ENCODE measurements around the gene LRRTM4. TPM values are rescaled to one million over a fixed set of nuclear protein-coding genes. Genes with fewer than 3 reads are reported as not detected.
"Not testable (repeated sequence)": the region's sequence is repeated elsewhere in the genome, so short reads cannot be mapped to it uniquely, and the experiment has no call there.

LRRTM4 gene
- total and polyA plus RNA-seq, 2 donors (not counting 1 experiment from before 2014, with no cell fraction given) = 0.05 TPM; not detected in 1

DNA sequence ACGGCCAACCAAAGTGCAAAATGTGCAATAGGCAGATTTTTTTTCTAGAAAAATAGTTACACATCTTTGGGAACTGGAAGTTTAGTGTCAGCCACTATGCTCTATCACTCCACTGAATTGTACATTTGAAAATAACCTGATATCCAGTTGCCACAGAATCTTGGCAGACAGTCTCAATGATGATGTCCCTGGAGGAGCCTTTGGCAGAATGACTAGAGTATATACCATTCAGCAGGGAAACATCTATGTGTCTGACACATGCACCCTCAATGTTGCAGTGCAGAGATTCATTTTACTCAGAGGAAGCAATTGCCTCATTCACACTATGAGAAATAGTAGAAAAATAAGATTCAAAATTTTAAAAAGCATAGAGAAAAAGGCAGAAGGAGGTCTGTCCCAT is 475.8 kb downstream of the LRRTM4 start:
- no peaks in the 10 kb centered on the region for H3K9me3 ChIP-seq (ENCODE audit: control insufficient read depth, insufficient read depth, low read depth, low read length)
- H3K4me2 ChIP-seq (ENCODE audit: extremely low read depth, insufficient read depth, low read length) = no peak overlapping the region
- H3K27ac ChIP-seq (ENCODE audit: insufficient read depth, low read length) = no peak overlapping the region
- no peaks in the 10 kb centered on the region for H3K79me2 ChIP-seq (ENCODE audit: control insufficient read depth, insufficient read depth, low read length)
- H3K9ac ChIP-seq (ENCODE audit: insufficient read depth, low read length) = no peak overlapping the region
- no peaks in the 10 kb centered on the region for H4K20me1 ChIP-seq (ENCODE audit: control insufficient read depth, extremely low read depth, insufficient read depth, low read length)
- DNase-seq (ENCODE audit: low read depth in 2 of 2) = no peak
- no peaks in the 10 kb centered on the region for H3K36me3 ChIP-seq (ENCODE audit: control insufficient read depth, insufficient read depth, low read length)
- H3K4me1 ChIP-seq (ENCODE audit: control insufficient read depth, extremely low read depth, insufficient read depth, low read length) = no peaks in the 10 kb centered on the region
- H3K4me3 ChIP-seq (replicated peaks in 1 of 4; ENCODE audit: control extremely low read depth in 1 of 4, insufficient read depth in 1 of 4, low read depth in 3 of 4, low read length in 4 of 4) = no peak overlapping the region
- TF ChIP-seq, protein P1, sequence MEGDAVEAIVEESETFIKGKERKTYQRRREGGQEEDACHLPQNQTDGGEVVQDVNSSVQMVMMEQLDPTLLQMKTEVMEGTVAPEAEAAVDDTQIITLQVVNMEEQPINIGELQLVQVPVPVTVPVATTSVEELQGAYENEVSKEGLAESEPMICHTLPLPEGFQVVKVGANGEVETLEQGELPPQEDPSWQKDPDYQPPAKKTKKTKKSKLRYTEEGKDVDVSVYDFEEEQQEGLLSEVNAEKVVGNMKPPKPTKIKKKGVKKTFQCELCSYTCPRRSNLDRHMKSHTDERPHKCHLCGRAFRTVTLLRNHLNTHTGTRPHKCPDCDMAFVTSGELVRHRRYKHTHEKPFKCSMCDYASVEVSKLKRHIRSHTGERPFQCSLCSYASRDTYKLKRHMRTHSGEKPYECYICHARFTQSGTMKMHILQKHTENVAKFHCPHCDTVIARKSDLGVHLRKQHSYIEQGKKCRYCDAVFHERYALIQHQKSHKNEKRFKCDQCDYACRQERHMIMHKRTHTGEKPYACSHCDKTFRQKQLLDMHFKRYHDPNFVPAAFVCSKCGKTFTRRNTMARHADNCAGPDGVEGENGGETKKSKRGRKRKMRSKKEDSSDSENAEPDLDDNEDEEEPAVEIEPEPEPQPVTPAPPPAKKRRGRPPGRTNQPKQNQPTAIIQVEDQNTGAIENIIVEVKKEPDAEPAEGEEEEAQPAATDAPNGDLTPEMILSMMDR (conservative IDR thresholded peaks at IDR 0.05 in 1 of 2, IDR thresholded peaks at IDR 0.05 in 1 of 2; ENCODE audit: low read depth in 1 of 2, low read length in 2 of 2) = no peak
- no peak for TF ChIP-seq EZH2 (IDR thresholded peaks at IDR 0.05; ENCODE audit: low read length, missing control alignments)
- no peaks in the 10 kb centered on the region for H3K27me3 ChIP-seq (ENCODE audit: control insufficient read depth, insufficient read depth, low read length)
- no peak overlapping the region for H2AFZ ChIP-seq (ENCODE audit: low read length)

DNA sequence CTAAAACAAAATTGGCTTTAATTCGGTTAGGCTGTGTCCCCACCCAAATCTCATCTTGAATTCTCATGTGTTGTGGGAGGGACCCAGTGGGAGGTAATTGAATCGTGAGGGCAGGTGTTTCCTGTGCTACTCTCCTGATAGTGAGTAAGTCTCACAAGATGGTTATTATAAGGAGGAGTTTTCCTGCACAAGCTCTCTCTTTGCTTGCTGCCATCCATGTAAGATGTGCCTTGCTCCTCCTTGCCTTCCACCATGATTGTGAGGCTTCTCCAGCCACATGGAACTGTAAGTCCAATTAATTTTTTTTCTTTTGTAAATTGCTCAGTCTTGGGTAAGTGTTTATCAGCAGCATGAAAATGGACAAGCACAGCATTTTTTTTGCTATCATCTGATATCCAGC is 476.7 kb downstream of the LRRTM4 start:
- not testable (repeated sequence) for H3K9ac ChIP-seq (ENCODE audit: insufficient read depth, low read length); H3K36me3 ChIP-seq (ENCODE audit: control insufficient read depth, insufficient read depth, low read length); H3K27me3 ChIP-seq (ENCODE audit: control insufficient read depth, insufficient read depth, low read length); H3K9me3 ChIP-seq (ENCODE audit: control insufficient read depth, insufficient read depth, low read depth, low read length); H3K79me2 ChIP-seq (ENCODE audit: control insufficient read depth, insufficient read depth, low read length); H3K27ac ChIP-seq (ENCODE audit: insufficient read depth, low read length); H3K4me2 ChIP-seq (ENCODE audit: extremely low read depth, insufficient read depth, low read length); H3K4me3 ChIP-seq (replicated peaks in 1 of 4; ENCODE audit: control extremely low read depth in 1 of 4, insufficient read depth in 1 of 4, low read depth in 3 of 4, low read length in 4 of 4); DNase-seq (ENCODE audit: low read depth in 2 of 2); H4K20me1 ChIP-seq (ENCODE audit: control insufficient read depth, extremely low read depth, insufficient read depth, low read length); H2AFZ ChIP-seq (ENCODE audit: low read length); H3K4me1 ChIP-seq (ENCODE audit: control insufficient read depth, extremely low read depth, insufficient read depth, low read length)

DNA sequence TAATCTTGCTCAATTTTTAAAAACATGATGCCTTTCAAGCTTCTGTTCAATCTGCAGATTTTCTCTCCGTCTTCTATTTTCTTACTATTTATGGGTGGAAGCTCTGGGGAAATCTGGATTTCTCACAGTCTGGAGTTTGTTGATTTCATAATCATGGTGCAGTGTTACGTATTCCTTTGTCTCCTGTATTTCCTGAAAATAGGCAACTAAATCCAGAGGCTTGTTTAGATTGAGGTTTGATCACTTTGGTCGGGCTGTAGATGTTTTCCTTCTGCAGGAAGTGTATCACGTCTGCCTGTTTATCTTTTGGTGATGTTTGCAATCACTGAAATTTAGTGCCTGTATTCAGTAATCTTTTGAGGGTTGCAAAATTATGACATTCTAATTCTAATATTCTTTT is 487.7 kb downstream of the LRRTM4 start:
- Histone ChIP-seq H2AFZ (ENCODE audit: low read length) (no peak overlapping the region), H3K9me3 (ENCODE audit: control insufficient read depth, insufficient read depth, low read depth, low read length) (no peaks in the 10 kb centered on the region), H3K27ac (ENCODE audit: insufficient read depth, low read length) (no peak overlapping the region), H3K36me3 (ENCODE audit: control insufficient read depth, insufficient read depth, low read length) (no peaks in the 10 kb centered on the region), H3K4me3 (replicated peaks in 1 of 4; ENCODE audit: control extremely low read depth in 1 of 4, insufficient read depth in 1 of 4, low read depth in 3 of 4, low read length in 4 of 4) (no peak overlapping the region), H3K4me2 (ENCODE audit: extremely low read depth, insufficient read depth, low read length) (no peak overlapping the region), H3K9ac (ENCODE audit: insufficient read depth, low read length) (no peak overlapping the region), H3K4me1 (ENCODE audit: control insufficient read depth, extremely low read depth, insufficient read depth, low read length) (no peaks in the 10 kb centered on the region), H4K20me1 (ENCODE audit: control insufficient read depth, extremely low read depth, insufficient read depth, low read length) (no peaks in the 10 kb centered on the region), H3K79me2 (ENCODE audit: control insufficient read depth, insufficient read depth, low read length) (no peaks in the 10 kb centered on the region), H3K27me3 (ENCODE audit: control insufficient read depth, insufficient read depth, low read length) (no peaks in the 10 kb centered on the region)
- no peak for TF ChIP-seq EZH2 (IDR thresholded peaks at IDR 0.05; ENCODE audit: low read length, missing control alignments)
- TF ChIP-seq, protein P1 (conservative IDR thresholded peaks at IDR 0.05 in 1 of 2, IDR thresholded peaks at IDR 0.05 in 1 of 2; ENCODE audit: low read depth in 1 of 2, low read length in 2 of 2) = no peak
- DNase-seq (ENCODE audit: low read depth in 2 of 2) = peak in 1 of 2 donors; percentile 44

DNA sequence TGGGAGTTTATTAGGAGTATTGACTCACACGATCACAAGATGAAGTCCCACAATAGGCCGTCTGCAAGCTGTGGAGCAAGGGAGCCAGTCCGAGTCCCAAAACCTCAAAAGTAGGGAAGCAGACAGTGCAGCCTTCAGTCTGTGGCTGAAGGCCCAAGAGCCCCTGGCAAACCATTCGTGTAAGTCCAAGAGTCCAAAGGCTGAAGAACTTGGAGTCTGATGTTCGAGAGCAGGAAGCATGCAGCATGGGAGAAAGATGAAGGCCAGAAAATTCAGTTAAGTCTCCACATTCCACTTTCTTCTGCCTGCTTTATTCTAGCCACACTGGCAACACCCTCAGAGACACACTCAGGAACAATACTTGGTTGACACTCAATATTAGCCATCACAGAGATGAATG is 492.9 kb downstream of the LRRTM4 start:
- not testable (repeated sequence) for DNase-seq (ENCODE audit: low read depth in 2 of 2); H3K27ac ChIP-seq (ENCODE audit: insufficient read depth, low read length); H3K9ac ChIP-seq (ENCODE audit: insufficient read depth, low read length); H3K4me1 ChIP-seq (ENCODE audit: control insufficient read depth, extremely low read depth, insufficient read depth, low read length); H3K79me2 ChIP-seq (ENCODE audit: control insufficient read depth, insufficient read depth, low read length); H3K27me3 ChIP-seq (ENCODE audit: control insufficient read depth, insufficient read depth, low read length); H2AFZ ChIP-seq (ENCODE audit: low read length); H3K4me2 ChIP-seq (ENCODE audit: extremely low read depth, insufficient read depth, low read length); H3K9me3 ChIP-seq (ENCODE audit: control insufficient read depth, insufficient read depth, low read depth, low read length); H3K4me3 ChIP-seq (replicated peaks in 1 of 4; ENCODE audit: control extremely low read depth in 1 of 4, insufficient read depth in 1 of 4, low read depth in 3 of 4, low read length in 4 of 4); H3K36me3 ChIP-seq (ENCODE audit: control insufficient read depth, insufficient read depth, low read length); H4K20me1 ChIP-seq (ENCODE audit: control insufficient read depth, extremely low read depth, insufficient read depth, low read length)
